Measurements from ENCODE around the gene ZNF610. TPM values are rescaled to one million over a fixed set of nuclear protein-coding genes. Genes with fewer than 3 reads are reported as not detected.

The ZNF610 gene
- total RNA-seq, 1 donor from 2014 or later: 2.6 TPM

GRCh38 chr19:52398081-52398441 is 62.0 kb downstream of the ZNF610 start:
- no peak for DNase-seq

GRCh38 chr19:52410276-52410675 is 74.2 kb downstream of the ZNF610 start:
- no peak for DNase-seq

GRCh38 chr19:52415711-52416110 is 79.7 kb downstream of the ZNF610 start:
- no peak for DNase-seq

Small RNA genes within 50 kb of the gene (small RNA-seq; reads per million reads assigned to genes)
- gene AC010332.1 (ENCODE audit: low replicate concordance): not detected

Other genes starting within 250 kb of the ZNF610 start
- 29.5 TPM for gene ZNF841, start 240.5 kb upstream of the ZNF610 start, total RNA-seq
- gene ZNF616, start 196.3 kb upstream of the ZNF610 start, total RNA-seq: 12.9 TPM
- 14.0 TPM for gene ZNF836, start 164.6 kb upstream of the ZNF610 start, total RNA-seq
- gene PPP2R1A, start 146.2 kb upstream of the ZNF610 start, total RNA-seq: 53.9 TPM
- gene ZNF766, start 66.7 kb upstream of the ZNF610 start, total RNA-seq: 16.9 TPM
- 5.1 TPM for gene ZNF480, start 39.1 kb upstream of the ZNF610 start, total RNA-seq
- 27.2 TPM for gene ZNF880, start 33.7 kb downstream of the ZNF610 start, total RNA-seq
- gene ZNF528, start 61.6 kb downstream of the ZNF610 start, total RNA-seq: 18.2 TPM
- 0.20 TPM for gene ZNF534, start 92.9 kb downstream of the ZNF610 start, total RNA-seq
- gene ZNF578, start 117.3 kb downstream of the ZNF610 start, total RNA-seq: 3.4 TPM
- 22.1 TPM for gene ZNF808, start 191.4 kb downstream of the ZNF610 start, total RNA-seq
- 17.5 TPM for gene ZNF701, start 234.0 kb downstream of the ZNF610 start, total RNA-seq